ENCODE results near the gene ATR.

DNA sequence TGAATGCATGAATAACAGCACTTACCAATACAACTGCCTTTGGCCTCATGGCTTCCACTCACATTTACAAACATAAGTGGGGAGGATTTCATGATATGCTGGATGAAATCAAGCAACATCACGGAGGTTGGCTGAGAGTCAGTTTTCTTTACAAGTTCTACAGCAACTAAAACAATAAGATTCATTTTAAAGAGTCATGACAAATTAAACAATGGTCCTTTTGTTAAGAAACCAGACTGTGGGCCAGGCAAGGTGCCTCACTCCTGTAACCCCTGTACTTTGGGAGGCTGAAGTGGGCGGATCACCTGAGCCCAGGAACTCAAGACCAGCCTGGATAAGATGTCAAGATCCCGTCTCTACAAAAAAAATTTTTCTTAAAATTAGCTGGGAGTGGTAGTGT is 12.4 kb downstream of the ATR start:
- TF ChIP-seq, protein P1, sequence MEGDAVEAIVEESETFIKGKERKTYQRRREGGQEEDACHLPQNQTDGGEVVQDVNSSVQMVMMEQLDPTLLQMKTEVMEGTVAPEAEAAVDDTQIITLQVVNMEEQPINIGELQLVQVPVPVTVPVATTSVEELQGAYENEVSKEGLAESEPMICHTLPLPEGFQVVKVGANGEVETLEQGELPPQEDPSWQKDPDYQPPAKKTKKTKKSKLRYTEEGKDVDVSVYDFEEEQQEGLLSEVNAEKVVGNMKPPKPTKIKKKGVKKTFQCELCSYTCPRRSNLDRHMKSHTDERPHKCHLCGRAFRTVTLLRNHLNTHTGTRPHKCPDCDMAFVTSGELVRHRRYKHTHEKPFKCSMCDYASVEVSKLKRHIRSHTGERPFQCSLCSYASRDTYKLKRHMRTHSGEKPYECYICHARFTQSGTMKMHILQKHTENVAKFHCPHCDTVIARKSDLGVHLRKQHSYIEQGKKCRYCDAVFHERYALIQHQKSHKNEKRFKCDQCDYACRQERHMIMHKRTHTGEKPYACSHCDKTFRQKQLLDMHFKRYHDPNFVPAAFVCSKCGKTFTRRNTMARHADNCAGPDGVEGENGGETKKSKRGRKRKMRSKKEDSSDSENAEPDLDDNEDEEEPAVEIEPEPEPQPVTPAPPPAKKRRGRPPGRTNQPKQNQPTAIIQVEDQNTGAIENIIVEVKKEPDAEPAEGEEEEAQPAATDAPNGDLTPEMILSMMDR (IDR thresholded peaks at IDR 0.05) = no peak
- TF ChIP-seq POLR2A (IDR thresholded peaks at IDR 0.05) = no peak

Data from testis (tissue), 2 donors.